GM12874 (cell line): ENCODE results near the gene IFT81.

ENCODE experiments used
- CTCF ChIP-seq: IDR thresholded peaks from 2 replicates; pipeline ENCODE4 v1.5.1; 2011; ENCODE audit warnings: low read depth, mild to moderate bottlenecking, control low read depth, low read length, moderate library complexity; ENCODE audit not compliant: insufficient read depth

Gene IFT81

GRCh38 chr12:110170535-110171185 lies 46.5 kb downstream of the IFT81 start:
- TF ChIP-seq CTCF, result no peak

- TF ChIP-seq CTCF, result no peak
These were observed 47.0 kb downstream of the IFT81 start for GRCh38 chr12:110171186-110171538.

- TF ChIP-seq CTCF, result no peak
These were observed 47.5 kb downstream of the IFT81 start for GRCh38 chr12:110171636-110172035.

- no peak for TF ChIP-seq CTCF
These were observed 50.3 kb downstream of the IFT81 start for GRCh38 chr12:110174373-110174996.

GRCh38 chr12:110175201-110175600 lies 51.0 kb downstream of the IFT81 start:
- TF ChIP-seq CTCF, result no peak

GRCh38 chr12:110176745-110177144 lies 52.6 kb downstream of the IFT81 start:
- TF ChIP-seq CTCF, result no peak

GRCh38 chr12:110179291-110179690 lies 55.1 kb downstream of the IFT81 start:
- TF ChIP-seq CTCF, result no peak
